ENCODE measurements around the gene GSE1. TPM values are rescaled to one million over a fixed set of nuclear protein-coding genes. Genes with fewer than 3 reads are reported as not detected.

Gene GSE1
- total and polyA plus RNA-seq, 2 of the 13 experiments (the other 11 are each of a cell fraction or from before 2014, with no cell fraction given) = 16.1 to 31.2 TPM

- TF ChIP-seq ZNF800 (CRISPR knock-in tag; IDR thresholded peaks at IDR 0.05) = peak; percentile 70
- TF ChIP-seq ZNF7 (CRISPR knock-in tag; IDR thresholded peaks at IDR 0.05) = no peak
- TF ChIP-seq ZNF776 (CRISPR knock-in tag; IDR thresholded peaks at IDR 0.05) = no peak
- peak; percentile 73 for TF ChIP-seq HOXD1 (CRISPR knock-in tag; IDR thresholded peaks at IDR 0.05)
- TF ChIP-seq MAX (IDR thresholded peaks at IDR 0.05) = peak; percentile 69
- no peak for TF ChIP-seq KDM3A (CRISPR knock-in tag; IDR thresholded peaks at IDR 0.05; ENCODE audit: low read depth)
- peak; percentile 39; the same call in 1 of the 2 replicates for TF ChIP-seq FOXA3 (CRISPR knock-in tag; IDR thresholded peaks at IDR 0.05)
- peak; percentile 52; the same call in 1 of the 2 replicates for TF ChIP-seq GABPB1 (CRISPR knock-in tag; IDR thresholded peaks at IDR 0.05)
- TF ChIP-seq HNF1B (CRISPR knock-in tag; IDR thresholded peaks at IDR 0.05) = peak; percentile 60; the same call in 1 of the 2 replicates
- peak; percentile 31; the same call in 1 of the 2 replicates for TF ChIP-seq CTCF (CRISPR knock-in tag; IDR thresholded peaks at IDR 0.05)
- TF ChIP-seq ZBTB39 (CRISPR knock-in tag; IDR thresholded peaks at IDR 0.05) = peak; percentile 85; the same call in 1 of the 2 replicates
- TF ChIP-seq YEATS2 (CRISPR knock-in tag; IDR thresholded peaks at IDR 0.05; ENCODE audit: borderline replicate concordance) = peak; percentile 56; the same call in 1 of the 2 replicates
- TF ChIP-seq MLX (CRISPR knock-in tag; IDR thresholded peaks at IDR 0.05) = no peak
- TF ChIP-seq ZNF44 (CRISPR knock-in tag; IDR thresholded peaks at IDR 0.05) = 0 out of 2 replicates have a peak, but pooled peaks have one; percentile 73
- TF ChIP-seq ZNF619 (CRISPR knock-in tag; IDR thresholded peaks at IDR 0.05) = peak; percentile 78
- TF ChIP-seq ZNF335 (CRISPR knock-in tag; IDR thresholded peaks at IDR 0.05) = no peak
- TF ChIP-seq SPEN (CRISPR knock-in tag; IDR thresholded peaks at IDR 0.05; ENCODE audit: low read depth) = peak; percentile 33; the same call in 1 of the 2 replicates
- TF ChIP-seq PHF21A (CRISPR knock-in tag; IDR thresholded peaks at IDR 0.05) = peak; percentile 59
- peak; percentile 19; the same call in 1 of the 2 replicates for TF ChIP-seq ZNF773 (CRISPR knock-in tag; IDR thresholded peaks at IDR 0.05; ENCODE audit: borderline replicate concordance)
- TF ChIP-seq ZNF10 (CRISPR knock-in tag; IDR thresholded peaks at IDR 0.05; ENCODE audit: borderline replicate concordance, low read depth) = no peak
- peak; percentile 56; the same call in 1 of the 2 replicates for TF ChIP-seq ZNF768 (CRISPR knock-in tag; IDR thresholded peaks at IDR 0.05)
These were observed 2.1 kb downstream of the GSE1 start (continued) for GRCh38 chr16:85615014-85615851.
